ENCODE results near the gene TMED1. TPM values are rescaled to one million over a fixed set of nuclear protein-coding genes. Genes with fewer than 3 reads are reported as not detected.

The TMED1 gene
- total RNA-seq, 1 experiment from 2014 or later, result 26.3 TPM

- Histone ChIP-seq H3K9me3 (ENCODE audit: control insufficient read depth in 1 of 2, insufficient read depth in 1 of 2, low read depth in 1 of 2, low read length in 2 of 2) (no peaks in the 10 kb centered on the region), H3K27me3 (ENCODE audit: insufficient read depth, low read length) (no peaks in the 10 kb centered on the region), H3K27ac (ENCODE audit: low read depth, low read length) (no peak overlapping the region), H3K79me2 (ENCODE audit: insufficient read depth, low read length) (peaks cover 97% of the 10 kb centered on the region), H3K4me2 (ENCODE audit: low read length) (no peak overlapping the region), H3K4me3 (replicated peaks in 1 of 2; ENCODE audit: low read depth in 1 of 2, low read length in 2 of 2) (no peak overlapping the region), H3K9me2 (ENCODE audit: insufficient read depth) (no peaks in the 10 kb centered on the region), H3K4me1 (ENCODE audit: control insufficient read depth in 1 of 2, insufficient read depth in 2 of 2, low read length in 2 of 2) (peaks cover 31 to 95% of the 10 kb centered on the region in 2 experiments), H4K20me1 (ENCODE audit: insufficient read depth) (peaks cover 5% of the 10 kb centered on the region; the same call in 1 of the 2 replicates), H2AFZ (ENCODE audit: low read depth, low read length, poor library complexity, severe bottlenecking) (no peak overlapping the region), H3K9ac (ENCODE audit: low read length) (no peak overlapping the region), H3K36me3 (ENCODE audit: control insufficient read depth in 1 of 2, insufficient read depth in 2 of 2, low read length in 2 of 2) (no peaks in the 10 kb centered on the region)
- no peak for DNase-seq (ENCODE audit: low read depth, low spot score)
- CTCF ChIA-PET, result interaction anchor here (3.7 kb wide), 1 partner anchor 18 kb away, joined by 15 read pairs; no protein-coding TSS in a partner anchor
- RAD21 ChIA-PET (ENCODE audit: low non-redundant PET in 1 of 2, low total read pairs in 2 of 2, uncharacterized antibody in 2 of 2, unreplicated experiment in 2 of 2), result no interaction called here
- no TSS peak for BruUV-seq (replicated peaks)
- intact Hi-C loops (cut with micrococcal nuclease), result no loop called here
- TF ChIP-seq SRF (IDR thresholded peaks at IDR 0.05; ENCODE audit: low read depth) (no peak), TCF7L2 (IDR thresholded peaks at IDR 0.05; ENCODE audit: borderline replicate concordance, extremely low read depth, insufficient read depth, insufficient read length) (no peak), ELF1 (IDR thresholded peaks at IDR 0.05; ENCODE audit: borderline replicate concordance, low read depth) (no peak), MAX (IDR thresholded peaks at IDR 0.05) (no peak), EZH2 (IDR thresholded peaks at IDR 0.05) (no peak), SP1 (IDR thresholded peaks at IDR 0.05; ENCODE audit: low read depth) (no peak), YY1 (IDR thresholded peaks at IDR 0.05; ENCODE audit: extremely low read depth, insufficient replicate concordance, low read depth, low read length) (no peak), POLR2A (IDR thresholded peaks at IDR 0.05; ENCODE audit: borderline replicate concordance, extremely low read depth, insufficient read depth, insufficient read length) (no peak), EZH2phosphoT487 (IDR thresholded peaks at IDR 0.05; ENCODE audit: borderline replicate concordance) (no peak), CTCF (IDR thresholded peaks at IDR 0.05 in 2 of 3, conservative IDR thresholded peaks at IDR 0.05 in 1 of 3; ENCODE audit: borderline replicate concordance in 1 of 3, insufficient read depth in 1 of 3, low read depth in 2 of 3, low read length in 2 of 3) (no peak), ZBTB33 (IDR thresholded peaks at IDR 0.05; ENCODE audit: extremely low read depth, insufficient replicate concordance, low read length) (no peak)
- POLR2A ChIA-PET, result no interaction called here
- ATAC-seq, result no peak
These were observed 46.1 kb upstream of the TMED1 start for GRCh38 chr19:10882108-10882457.
